DOHH2 (cell line): Measurements from ENCODE around the gene SMIM33.

Experiments used
- EZH2phosphoT487 ChIP-seq: fragments of 200-600 bp; sonication (generic); IDR thresholded peaks from 2 replicates; pipeline ENCODE4 v1.6.1; 2017; ENCODE audit warnings: borderline replicate concordance, mild to moderate bottlenecking, antibody characterized with exemption, low read length, moderate library complexity, mixed read lengths
- TF ChIP-seq, protein P1 (sequence below): fragments of 200-600 bp; sonication (generic); IDR thresholded peaks from one replicate; pipeline ENCODE4 v1.5.1; 2014; ENCODE audit warnings: antibody characterized with exemption, mild to moderate bottlenecking, low read depth, low read length; ENCODE audit not compliant: poor library complexity, severe bottlenecking

DNA sequence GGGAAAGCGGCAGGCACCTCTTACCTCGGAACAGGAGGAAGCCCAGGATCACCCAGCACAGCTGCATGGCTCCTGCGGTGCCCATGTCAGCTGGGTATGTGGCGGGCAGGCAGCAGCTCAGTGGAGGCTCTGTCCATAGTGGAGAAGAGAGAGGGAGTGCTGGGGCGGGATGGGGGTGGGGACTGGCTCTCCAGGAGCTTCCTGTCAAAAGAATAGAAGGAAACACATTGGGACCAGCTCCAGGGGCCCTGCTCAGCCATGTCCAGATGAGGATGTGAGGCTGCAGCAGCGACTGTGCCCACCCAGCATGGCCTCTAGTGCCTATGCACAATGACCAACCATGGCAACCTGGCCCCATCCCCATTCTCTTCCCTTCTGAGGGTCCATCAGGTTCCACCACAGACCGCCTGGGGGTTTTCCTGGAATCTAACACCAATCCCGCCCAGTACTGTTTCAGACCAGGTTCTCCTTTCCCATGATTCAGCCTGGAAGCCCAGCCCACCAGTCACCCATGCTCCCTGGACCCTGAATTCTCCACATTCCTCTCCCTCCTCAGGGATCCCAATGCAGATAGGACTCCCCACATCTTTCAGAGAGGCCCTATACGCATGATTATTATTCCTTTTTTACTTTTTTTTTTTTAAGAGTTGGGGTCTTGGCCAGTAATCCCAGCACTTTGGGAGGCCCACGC lies 8.1 kb upstream of the SMIM33 start, which contains the start of gene ECSCR:
- TF ChIP-seq, protein P1, sequence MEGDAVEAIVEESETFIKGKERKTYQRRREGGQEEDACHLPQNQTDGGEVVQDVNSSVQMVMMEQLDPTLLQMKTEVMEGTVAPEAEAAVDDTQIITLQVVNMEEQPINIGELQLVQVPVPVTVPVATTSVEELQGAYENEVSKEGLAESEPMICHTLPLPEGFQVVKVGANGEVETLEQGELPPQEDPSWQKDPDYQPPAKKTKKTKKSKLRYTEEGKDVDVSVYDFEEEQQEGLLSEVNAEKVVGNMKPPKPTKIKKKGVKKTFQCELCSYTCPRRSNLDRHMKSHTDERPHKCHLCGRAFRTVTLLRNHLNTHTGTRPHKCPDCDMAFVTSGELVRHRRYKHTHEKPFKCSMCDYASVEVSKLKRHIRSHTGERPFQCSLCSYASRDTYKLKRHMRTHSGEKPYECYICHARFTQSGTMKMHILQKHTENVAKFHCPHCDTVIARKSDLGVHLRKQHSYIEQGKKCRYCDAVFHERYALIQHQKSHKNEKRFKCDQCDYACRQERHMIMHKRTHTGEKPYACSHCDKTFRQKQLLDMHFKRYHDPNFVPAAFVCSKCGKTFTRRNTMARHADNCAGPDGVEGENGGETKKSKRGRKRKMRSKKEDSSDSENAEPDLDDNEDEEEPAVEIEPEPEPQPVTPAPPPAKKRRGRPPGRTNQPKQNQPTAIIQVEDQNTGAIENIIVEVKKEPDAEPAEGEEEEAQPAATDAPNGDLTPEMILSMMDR, result no peak
- TF ChIP-seq EZH2phosphoT487, result no peak
